Right atrium auricular region (tissue), 2 donors: ENCODE data around the gene SYPL2. TPM values are rescaled to one million over a fixed set of nuclear protein-coding genes. Genes with fewer than 3 reads are reported as not detected.

Source experiments
- DNase-seq: peaks from one replicate; pipeline ENCODE4 v3.0.0-alpha.2; 2019; ENCODE audit warnings: low spot score
- H3K27ac ChIP-seq, 2 donors: fragments of 200-600 bp; sonication (generic); 1 replicate in 1 of 2; 2 replicates in 1 of 2; pipeline ENCODE4 v1.5.1; 2016 to 2019
- H3K27me3 ChIP-seq, 2 donors: fragments of 200-600 bp; sonication (generic); one replicate each; pipeline versions ENCODE4 v1.5.1 to v1.6.0; 2017 to 2019
- H3K36me3 ChIP-seq: fragments of 200-600 bp; sonication (generic); one replicate; pipeline ENCODE4 v1.5.1; 2016
- H3K4me1 ChIP-seq, 2 donors: fragments of 200-600 bp; sonication (generic); one replicate each; pipeline versions ENCODE4 v1.5.1 to v1.6.0; 2017 to 2019
- H3K4me3 ChIP-seq, 2 donors: fragments of 200-600 bp; sonication (generic); 1 replicate in 1 of 2; 2 replicates in 1 of 2; pipeline ENCODE4 v1.5.1; 2017 to 2019; ENCODE audit warnings: mild to moderate bottlenecking in 1 of 2, moderate library complexity in 1 of 2
- H3K9me3 ChIP-seq, 2 donors: fragments of 200-600 bp; sonication (generic); one replicate each; pipeline ENCODE4 v1.5.1; 2019
- CTCF ChIP-seq, 2 donors: fragments of 200-600 bp; sonication (generic); IDR thresholded peaks; one replicate each; pipeline ENCODE4 v1.5.1; 2019; ENCODE audit warnings: antibody characterized with exemption in 2 of 2
- total RNA-seq, 2 donors: library from RNA; depleted of rRNA; stranded (reverse); fragments of >200 nt; gene quantifications; one replicate each; pipeline ENCODE4 v1.1.0, GENCODE V29; 2016

Gene SYPL2
- total RNA-seq, 2 donors from 2014 or later: 4.7 to 9.6 TPM

GRCh38 chr1:109484519-109484975 is 18.2 kb downstream of the SYPL2 start:
- no peak for DNase-seq
- Histone ChIP-seq H3K9me3 (no peaks in the 10 kb centered on the region), H3K27ac (peak overlapping the region; percentile 86 to 92), H3K36me3 (peaks cover 5% of the 10 kb centered on the region), H3K4me1 (peaks cover 0 to 18% of the 10 kb centered on the region in 2 donors), H3K27me3 (no peaks in the 10 kb centered on the region), H3K4me3 (peak overlapping the region; percentile 70 to 78)
- no peak for TF ChIP-seq CTCF (IDR thresholded peaks at IDR 0.05)

GRCh38 chr1:109485001-109485400 is 18.7 kb downstream of the SYPL2 start:
- no peaks in the 10 kb centered on the region for H3K27me3 ChIP-seq
- no peak for TF ChIP-seq CTCF (IDR thresholded peaks at IDR 0.05)
- peaks cover 0 to 18% of the 10 kb centered on the region in 2 donors for H3K4me1 ChIP-seq
- no peak for DNase-seq
- H3K27ac ChIP-seq: no peak overlapping the region
- H3K9me3 ChIP-seq: no peaks in the 10 kb centered on the region
- H3K4me3 ChIP-seq: peak overlapping the region in 1 of 2 donors; percentile 70
- H3K36me3 ChIP-seq: peaks cover 5% of the 10 kb centered on the region

- TF ChIP-seq CTCF (IDR thresholded peaks at IDR 0.05): no peak
- Histone ChIP-seq H3K4me1 (peaks cover 0 to 22% of the 10 kb centered on the region in 2 donors), H3K4me3 (no peak overlapping the region), H3K9me3 (no peaks in the 10 kb centered on the region), H3K36me3 (peaks cover 5% of the 10 kb centered on the region), H3K27me3 (no peaks in the 10 kb centered on the region), H3K27ac (no peak overlapping the region)
- no peak for DNase-seq
Observed at GRCh38 chr1:109487261-109487660, 20.9 kb downstream of the SYPL2 start.

GRCh38 chr1:109488201-109488600 is 21.9 kb downstream of the SYPL2 start:
- Histone ChIP-seq H3K4me3 (no peak overlapping the region), H3K27ac (no peak overlapping the region), H3K27me3 (no peaks in the 10 kb centered on the region), H3K9me3 (no peaks in the 10 kb centered on the region), H3K36me3 (peaks cover 5% of the 10 kb centered on the region), H3K4me1 (peaks cover 0 to 18% of the 10 kb centered on the region in 2 donors)
- TF ChIP-seq CTCF (IDR thresholded peaks at IDR 0.05): no peak
- DNase-seq: no peak

- no peaks in the 10 kb centered on the region for H3K27me3 ChIP-seq
- H3K4me1 ChIP-seq: peaks cover 0 to 20% of the 10 kb centered on the region in 2 donors
- TF ChIP-seq CTCF (IDR thresholded peaks at IDR 0.05): no peak
- H3K27ac ChIP-seq: no peak overlapping the region
- H3K36me3 ChIP-seq: peaks cover 5% of the 10 kb centered on the region
- DNase-seq: no peak
- H3K4me3 ChIP-seq: no peak overlapping the region
- no peaks in the 10 kb centered on the region for H3K9me3 ChIP-seq
Observed at GRCh38 chr1:109488696-109489095, 22.4 kb downstream of the SYPL2 start.
